NCI-H2196 treated with DMSO at 0.1 percent for 48 hours (cell line): Measurements from ENCODE around the gene MAS1.

ENCODE experiments used
- DNase-seq: peaks from one replicate; lab custom pipeline; 2025; ENCODE audit not compliant: unreplicated experiment; lab: John Stamatoyannopoulos, UW

The MAS1 gene

DNA sequence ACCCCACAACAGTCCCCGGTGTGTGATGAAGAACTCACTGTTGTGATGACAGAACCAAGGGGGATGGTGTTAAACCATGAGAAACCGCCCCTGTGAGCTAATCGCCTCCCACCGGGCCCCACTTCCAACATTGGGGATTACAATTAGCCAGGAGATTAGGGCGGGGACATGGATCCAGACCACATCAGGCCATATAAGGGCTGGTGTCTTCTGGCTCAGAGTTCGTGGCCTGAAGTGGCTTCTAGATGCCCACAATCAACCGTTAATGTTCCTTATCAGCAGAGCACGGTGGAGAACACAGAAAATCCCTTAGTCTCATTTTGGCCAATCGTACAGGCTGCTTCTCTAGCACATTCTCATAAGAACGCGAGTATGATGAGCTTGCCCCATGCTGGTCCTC, 10.9 kb upstream of the MAS1 start:
- DNase-seq, result no peak

DNA sequence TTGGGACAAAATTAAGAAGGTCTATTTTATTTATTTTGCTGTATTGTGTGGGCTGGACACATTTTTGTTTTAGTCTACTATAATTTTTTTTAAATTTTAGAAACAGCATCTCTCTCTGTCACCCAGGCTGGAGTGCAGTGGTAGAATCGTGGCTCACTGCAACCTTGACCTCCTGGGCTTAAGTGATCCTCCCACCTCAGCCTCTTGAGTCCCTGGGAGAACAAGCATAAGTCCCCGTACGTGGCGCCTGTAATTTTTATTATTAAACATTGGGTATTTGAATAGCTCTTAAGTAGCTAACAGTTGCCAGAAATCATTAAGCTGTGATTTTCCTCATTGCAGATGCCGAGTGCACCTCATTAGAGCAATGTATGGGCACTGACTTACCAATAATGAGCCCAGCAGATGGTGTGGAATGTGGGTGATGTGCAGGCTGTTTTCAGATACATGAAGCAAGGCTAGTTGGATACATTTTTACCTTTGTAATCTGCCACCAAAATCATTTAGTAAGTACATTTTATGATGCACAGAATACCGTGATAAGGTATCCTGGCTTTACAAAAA, 10.3 kb upstream of the MAS1 start:
- DNase-seq, result no peak

GRCh38 chr6:159884720-159885119, 6.1 kb upstream of the MAS1 start:
- DNase-seq, result no peak

- no peak for DNase-seq
Observed at GRCh38 chr6:159886270-159886669, 4.5 kb upstream of the MAS1 start.

DNA sequence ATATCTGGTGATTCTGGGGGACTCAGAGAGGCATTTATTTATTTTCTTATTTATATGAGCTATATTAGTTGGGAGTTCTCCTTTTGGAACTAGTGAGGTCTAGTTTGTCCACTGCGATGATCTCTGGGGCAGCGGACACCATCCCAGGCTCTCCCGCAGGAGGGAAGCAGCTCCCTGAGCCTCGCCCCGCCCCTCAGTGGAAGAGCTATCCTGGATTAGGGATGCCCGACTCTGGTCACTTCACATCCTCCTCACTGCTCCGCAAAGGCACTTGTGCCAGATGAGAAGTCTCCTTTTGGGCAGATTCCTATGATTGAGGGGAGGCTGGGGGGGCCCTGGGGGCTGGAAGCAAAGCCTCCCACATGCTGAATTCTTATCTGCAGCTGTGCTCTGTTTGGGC, 3.6 kb upstream of the MAS1 start:
- no peak for DNase-seq

GRCh38 chr6:159887761-159888160, 3.0 kb upstream of the MAS1 start:
- DNase-seq, result no peak

DNA sequence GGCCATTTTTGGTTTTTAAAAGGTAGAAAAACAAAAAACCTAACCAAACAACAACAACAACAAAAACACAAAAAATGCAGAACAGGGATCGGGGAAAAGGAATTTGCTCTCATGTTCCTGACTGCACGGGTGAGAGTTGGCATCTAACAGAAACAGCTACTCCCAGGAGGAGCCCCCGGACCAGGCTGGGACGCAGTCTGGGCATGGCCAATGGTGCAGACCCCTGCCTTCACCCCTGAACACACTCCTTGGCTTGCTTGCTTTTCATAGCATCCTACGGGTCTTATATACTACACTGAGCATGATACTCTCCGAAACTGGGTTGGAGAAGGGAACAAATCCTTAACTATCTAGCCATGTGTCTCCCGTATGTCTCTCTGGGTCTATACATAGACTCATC, 587 bp upstream of the MAS1 start:
- DNase-seq, result no peak

DNA sequence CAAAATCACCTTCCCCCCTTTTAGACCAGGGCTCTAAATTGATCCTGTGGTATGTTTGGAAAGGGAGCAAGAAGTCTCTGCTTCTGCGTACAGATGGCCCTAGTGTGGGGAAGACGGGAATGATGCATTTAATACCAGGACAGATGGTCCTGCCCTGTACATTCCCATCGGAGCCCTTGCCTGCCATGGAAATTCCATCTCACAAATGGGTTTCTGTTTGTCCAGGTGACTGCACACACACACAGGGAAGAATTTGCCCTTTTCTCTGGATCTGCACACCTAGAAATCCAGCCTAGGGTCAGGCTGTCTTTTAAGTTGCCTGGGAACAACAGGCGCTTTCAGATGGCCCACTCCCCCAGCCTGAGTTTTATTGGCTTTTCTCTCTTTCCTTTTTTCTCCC, 1.3 kb downstream of the MAS1 start:
- no peak for DNase-seq

DNA sequence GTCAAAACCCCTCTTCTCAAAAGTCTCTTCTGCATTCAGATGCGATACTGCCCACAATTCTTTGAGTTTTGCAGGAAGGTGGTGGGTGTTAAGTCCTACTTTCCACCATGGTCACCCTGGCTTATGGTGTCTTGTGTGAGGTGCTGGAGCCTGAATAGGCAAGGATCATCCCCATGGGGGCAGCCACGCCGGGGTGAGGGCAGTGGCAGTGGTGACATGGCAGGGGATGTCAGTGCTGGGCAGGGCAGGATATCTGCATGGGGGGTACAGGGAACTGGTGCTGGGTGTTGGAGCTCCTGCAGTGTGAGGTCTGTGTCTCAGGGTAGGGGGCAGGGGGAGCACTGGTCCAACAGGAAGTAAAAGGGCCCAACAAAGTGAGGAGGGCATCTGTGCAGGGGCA, 2.3 kb downstream of the MAS1 start:
- no peak for DNase-seq

DNA sequence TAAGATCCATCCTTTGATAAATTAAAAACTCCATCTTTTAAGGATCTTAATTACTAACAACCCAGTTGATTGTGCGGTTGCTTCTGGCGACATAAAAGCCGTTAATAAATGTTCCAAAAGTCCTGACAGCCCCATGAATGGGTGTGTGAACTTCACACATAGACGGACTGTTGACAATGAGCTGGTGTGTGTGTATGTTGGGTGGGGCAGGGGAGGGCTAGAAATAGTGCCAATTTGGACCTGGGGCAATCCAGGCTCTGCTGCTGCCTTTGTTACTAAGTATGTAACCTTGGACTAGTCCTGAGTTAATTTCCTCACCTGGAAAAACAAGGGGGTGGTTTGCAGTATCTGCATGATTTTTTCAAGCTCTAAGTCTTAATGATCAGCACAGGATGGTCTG, 4.2 kb downstream of the MAS1 start:
- DNase-seq, result no peak

DNA sequence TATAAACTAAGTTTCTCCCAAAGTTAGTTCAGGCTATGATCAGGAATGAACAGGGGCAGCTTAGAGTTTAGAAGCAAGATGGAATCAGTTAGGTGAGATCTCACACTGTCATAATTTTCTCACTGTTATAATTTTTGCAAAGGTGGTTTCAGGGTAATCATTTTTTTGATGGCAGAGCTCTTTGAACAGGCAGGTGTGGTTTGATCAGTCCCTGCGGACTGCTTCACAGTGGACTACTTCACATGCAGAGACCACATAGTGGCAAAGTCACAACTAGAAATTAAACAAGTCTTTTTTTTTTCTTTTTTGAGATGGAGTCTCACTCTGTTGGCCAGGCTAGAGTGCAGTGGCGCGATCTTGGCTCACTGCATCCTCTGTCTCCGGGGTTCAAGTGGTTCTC, 6.8 kb downstream of the MAS1 start:
- DNase-seq, result no peak

DNA sequence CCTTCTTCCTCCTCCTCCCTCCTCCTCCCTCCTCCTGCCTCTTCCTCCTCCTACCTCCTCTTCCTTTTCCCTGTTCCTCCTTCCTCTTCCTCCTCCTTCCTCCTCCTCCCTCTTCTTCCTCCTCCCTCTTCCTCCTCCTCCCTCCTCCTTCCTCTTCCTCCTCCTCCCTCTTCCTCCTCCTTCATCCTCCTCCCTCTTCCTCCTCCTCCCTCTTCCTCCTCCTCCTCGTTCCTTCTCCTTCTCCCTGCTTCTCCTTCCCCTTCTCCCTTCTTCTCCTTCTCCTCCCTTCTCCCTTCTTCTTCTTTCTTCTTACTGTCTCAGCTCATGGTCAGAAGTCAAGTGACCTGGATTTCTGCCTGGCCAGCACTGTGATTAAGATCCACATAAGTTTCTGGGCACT, 7.7 kb downstream of the MAS1 start:
- no peak for DNase-seq

DNA sequence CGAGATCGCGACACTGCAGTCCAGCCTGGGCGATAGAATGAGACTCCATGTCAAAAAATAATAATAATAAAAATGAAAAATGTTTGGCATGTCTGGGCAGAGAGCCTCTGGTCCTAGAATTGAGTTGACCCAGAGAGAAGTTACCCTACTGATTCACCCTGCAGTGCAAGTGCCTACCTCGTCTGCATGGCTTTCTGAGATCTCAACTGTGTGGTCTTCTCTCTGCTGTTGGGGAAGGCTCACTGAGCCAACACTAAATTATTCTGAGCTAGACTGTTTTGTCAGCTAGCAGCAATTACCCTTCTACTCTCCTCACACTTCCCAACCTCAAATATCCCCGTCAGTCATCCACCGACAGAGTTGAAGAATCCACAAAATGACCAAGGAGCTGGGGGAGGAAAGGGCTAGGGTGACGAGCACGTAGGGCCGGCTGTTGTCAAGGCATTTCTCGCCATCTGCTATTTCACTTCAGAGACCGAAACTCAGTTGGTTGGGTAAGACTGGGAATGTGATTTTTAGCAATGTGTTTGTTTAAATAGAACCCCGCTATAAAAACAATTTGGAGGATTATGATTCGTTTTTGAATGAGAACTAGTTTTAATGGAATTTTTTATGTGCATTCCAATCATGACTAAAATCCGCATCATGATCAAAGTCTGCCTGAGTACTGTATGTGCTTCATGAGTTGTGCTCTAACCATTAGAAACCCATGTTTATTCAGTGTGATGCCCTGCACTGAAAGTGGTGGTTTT, 9.4 kb downstream of the MAS1 start:
- DNase-seq, result no peak

DNA sequence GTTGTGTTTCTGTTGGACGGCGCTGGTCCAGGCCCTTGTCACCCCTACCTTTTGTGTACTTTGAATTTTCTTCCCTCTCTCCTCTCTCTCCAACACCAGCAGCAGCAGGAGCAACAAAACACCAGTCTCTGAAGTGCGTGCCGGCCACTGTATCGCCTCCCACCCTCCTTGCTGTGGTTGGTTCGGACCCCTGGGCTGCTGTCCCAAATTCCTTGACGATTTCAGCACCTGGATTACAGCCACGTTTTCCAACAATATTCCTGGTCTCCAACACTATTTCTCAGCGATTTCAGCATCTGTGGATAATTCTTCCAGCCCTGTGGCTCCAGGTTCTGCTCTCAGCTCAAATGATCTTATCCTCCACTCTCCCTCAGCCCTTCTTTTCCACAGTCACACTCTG, 11.8 kb downstream of the MAS1 start:
- no peak for DNase-seq

DNA sequence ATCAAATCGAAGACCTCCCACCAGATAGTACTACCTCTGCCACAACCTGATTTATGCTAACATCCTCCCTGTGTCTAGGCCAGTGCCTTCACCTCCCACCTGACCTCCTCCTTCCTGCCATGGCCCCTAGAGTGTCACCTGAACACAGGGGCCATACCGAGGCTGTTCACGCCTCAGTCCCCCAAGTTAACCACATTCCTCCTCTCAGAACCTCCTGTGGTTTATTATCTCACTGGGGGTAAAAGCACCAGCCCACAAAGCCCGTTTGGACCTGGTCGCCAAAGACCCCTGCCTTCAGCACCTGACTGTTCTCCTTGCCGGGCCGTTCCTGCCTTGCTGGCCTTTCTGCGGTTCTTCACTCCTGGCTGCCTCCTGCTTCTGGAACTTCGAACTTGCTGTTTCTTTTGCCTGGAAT, 13.7 kb downstream of the MAS1 start:
- DNase-seq, result no peak

- DNase-seq, result no peak
Observed at GRCh38 chr6:159906400-159906799, 15.6 kb downstream of the MAS1 start.

- DNase-seq, result no peak
Observed at GRCh38 chr6:159908535-159908934, 17.7 kb downstream of the MAS1 start.

GRCh38 chr6:159908979-159909378, 18.2 kb downstream of the MAS1 start:
- no peak for DNase-seq

- DNase-seq, result no peak
Observed at GRCh38 chr6:159910342-159910741, 19.6 kb downstream of the MAS1 start.

- DNase-seq, result no peak
Observed at GRCh38 chr6:159913375-159913774, 22.6 kb downstream of the MAS1 start.

- no peak for DNase-seq
Observed at GRCh38 chr6:159913862-159914564, 23.2 kb downstream of the MAS1 start.

GRCh38 chr6:159914565-159914923, 23.8 kb downstream of the MAS1 start:
- no peak for DNase-seq

DNA sequence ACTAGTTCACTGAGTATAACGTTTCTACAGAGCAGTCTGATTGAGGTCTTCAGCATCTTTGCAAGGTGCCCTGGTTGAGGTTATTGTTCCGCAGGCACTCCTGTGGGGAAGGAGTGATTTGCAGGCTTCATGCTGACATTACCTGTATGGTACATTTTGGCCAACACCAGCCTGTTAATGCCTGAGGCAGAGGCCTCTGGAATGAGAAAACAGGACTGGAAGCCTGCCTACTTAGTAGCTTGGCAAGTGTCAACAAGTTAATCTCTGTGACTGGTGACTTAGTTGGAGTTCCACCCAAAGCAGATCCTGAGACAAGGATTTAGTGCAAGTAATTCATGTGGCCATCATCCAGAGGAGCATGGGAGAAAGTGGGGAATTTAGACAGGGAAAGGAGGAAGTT, 24.6 kb downstream of the MAS1 start:
- DNase-seq, result no peak
